ENCODE results near the gene PCDHGA1. TPM values are rescaled to one million over a fixed set of nuclear protein-coding genes. Genes with fewer than 3 reads are reported as not detected.

PCDHGA1 gene
- total RNA-seq, 2 experiments from 2014 or later, result 0.07 TPM; not detected in 1

GRCh38 chr5:141558150-141558549, 227.8 kb downstream of the PCDHGA1 start:
- peak; percentile 37 for TF ChIP-seq CTCF (IDR thresholded peaks at IDR 0.05)
- Mint-ChIP-seq H3K27ac (peak overlapping the region; percentile 57), H3K36me3 (ENCODE audit: low read depth) (peaks cover 48% of the 10 kb centered on the region), H3K27me3 (no peaks in the 10 kb centered on the region), H3K4me3 (no peak overlapping the region), H3K4me1 (ENCODE audit: low read depth) (peaks cover 23% of the 10 kb centered on the region), H3K9me3 (no peaks in the 10 kb centered on the region)
- ATAC-seq (peak; percentile 27), DNase-seq (no peak)
- intact Hi-C loops (cut with micrococcal nuclease), result loop anchor here (5.0 kb wide), 1 partner anchor 146 kb away; the partner anchor contains the start of gene PCDHGA10
- ChIA-PET POLR2A (interaction anchor here (1.1 kb wide), 1 partner anchor 61 kb away, joined by 5 read pairs; the partner anchor contains the start of gene DIAPH1), CTCF (interaction anchor here (0.5 to 3.8 kb wide), 50 partner anchors 9 to 832 kb away, joined by 3 to 58 read pairs (median 7); partner anchors contain the start of genes PCDHB10, PCDHB14, PCDHB15 and PCDHB6)

- no peak for TF ChIP-seq CTCF (IDR thresholded peaks at IDR 0.05)
- H3K4me3 Mint-ChIP-seq, result no peak overlapping the region
- ChIA-PET POLR2A (no interaction called here), CTCF (interaction anchor here (2.2 to 3.8 kb wide), 5 partner anchors 8 to 142 kb away, joined by 15 to 58 read pairs (median 19); partner anchors contain the start of genes PCDHGA11, PCDHGA12 and PCDHGB7)
- no peak overlapping the region for H3K27ac Mint-ChIP-seq
- H3K4me1 Mint-ChIP-seq (ENCODE audit: low read depth), result peaks cover 33% of the 10 kb centered on the region
- DNase-seq (no peak), ATAC-seq (no peak)
- intact Hi-C loops (cut with micrococcal nuclease), result loop anchor here (5.0 kb wide), 1 partner anchor 147 kb away; the partner anchor contains the start of gene PCDHGA10
- no peaks in the 10 kb centered on the region for H3K27me3 Mint-ChIP-seq
- peaks cover 57% of the 10 kb centered on the region for H3K36me3 Mint-ChIP-seq (ENCODE audit: low read depth)
- H3K9me3 Mint-ChIP-seq, result no peaks in the 10 kb centered on the region
Measured at GRCh38 chr5:141559461-141559860, 229.1 kb downstream of the PCDHGA1 start.

- H3K4me3 Mint-ChIP-seq, result no peak overlapping the region
- intact Hi-C loops (cut with micrococcal nuclease), result loop anchor here (10.0 kb wide), 1 partner anchor 235 kb away; the partner anchor contains the start of gene TAF7
- H3K27ac Mint-ChIP-seq, result no peak overlapping the region
- ChIA-PET CTCF (interaction anchor here (0.8 to 1.1 kb wide), 3 partner anchors 85 to 314 kb away, joined by 3 read pairs; partner anchors contain the start of gene PCDHGB3), POLR2A (interaction anchor here (0.6 kb wide), 1 partner anchor 602 kb away, joined by 3 read pairs; no protein-coding TSS in a partner anchor)
- peaks cover 36% of the 10 kb centered on the region for H3K4me1 Mint-ChIP-seq (ENCODE audit: low read depth)
- peaks cover 61% of the 10 kb centered on the region for H3K36me3 Mint-ChIP-seq (ENCODE audit: low read depth)
- no peak for TF ChIP-seq CTCF (IDR thresholded peaks at IDR 0.05)
- ATAC-seq, result no peak
- no peaks in the 10 kb centered on the region for H3K27me3 Mint-ChIP-seq
- H3K9me3 Mint-ChIP-seq, result no peaks in the 10 kb centered on the region
- no peak for DNase-seq
Measured at GRCh38 chr5:141560151-141560550, 229.8 kb downstream of the PCDHGA1 start.

- POLR2A ChIA-PET, result no interaction called here
- Mint-ChIP-seq H3K9me3 (no peaks in the 10 kb centered on the region), H3K4me3 (no peak overlapping the region), H3K4me1 (ENCODE audit: low read depth) (peaks cover 40% of the 10 kb centered on the region), H3K27ac (no peak overlapping the region), H3K27me3 (no peaks in the 10 kb centered on the region), H3K36me3 (ENCODE audit: low read depth) (peaks cover 66% of the 10 kb centered on the region)
- intact Hi-C loops (cut with micrococcal nuclease), result loop anchor here (10.0 kb wide), 1 partner anchor 236 kb away; the partner anchor contains the start of gene TAF7
- TF ChIP-seq CTCF (IDR thresholded peaks at IDR 0.05), result peak; percentile 24
- CTCF ChIA-PET, result interaction anchor here (0.8 to 1.1 kb wide), 3 partner anchors 86 to 315 kb away, joined by 3 read pairs; partner anchors contain the start of gene PCDHGB3
- DNase-seq (no peak), ATAC-seq (no peak)
Measured at GRCh38 chr5:141560725-141561483, 230.6 kb downstream of the PCDHGA1 start.

Other genes starting within 250 kb of the PCDHGA1 start
- gene PCDHB2, start 235.9 kb upstream of the PCDHGA1 start, total RNA-seq, result not detected
- gene PCDHB3, start 230.0 kb upstream of the PCDHGA1 start, total RNA-seq, result not detected
- not detected for gene PCDHB4, start 208.7 kb upstream of the PCDHGA1 start, total RNA-seq
- gene PCDHB5, start 195.3 kb upstream of the PCDHGA1 start, total RNA-seq, result not detected
- not detected for gene PCDHB6, start 180.5 kb upstream of the PCDHGA1 start, total RNA-seq
- gene PCDHB7, start 157.9 kb upstream of the PCDHGA1 start, total RNA-seq, result not detected
- gene PCDHB8, start 152.7 kb upstream of the PCDHGA1 start, total RNA-seq, result not detected
- not detected for gene PCDHB16, start 148.1 kb upstream of the PCDHGA1 start, total RNA-seq
- gene PCDHB9, start 143.4 kb upstream of the PCDHGA1 start, total RNA-seq, result not detected
- gene PCDHB10, start 138.2 kb upstream of the PCDHGA1 start, total RNA-seq, result not detected
- not detected for gene PCDHB11, start 130.9 kb upstream of the PCDHGA1 start, total RNA-seq
- gene PCDHB12, start 121.8 kb upstream of the PCDHGA1 start, total RNA-seq, result not detected
- not detected for gene PCDHB13, start 116.6 kb upstream of the PCDHGA1 start, total RNA-seq
- not detected for gene PCDHB14, start 107.2 kb upstream of the PCDHGA1 start, total RNA-seq
- gene PCDHB15, start 85.1 kb upstream of the PCDHGA1 start, total RNA-seq, result not detected
- gene SLC25A2, start 26.5 kb upstream of the PCDHGA1 start, total RNA-seq, result under 1 TPM in 1 of 2 experiments, not detected in 1; 0.25 TPM
- gene TAF7, start 9.7 kb upstream of the PCDHGA1 start, total RNA-seq, result 10 to 100 TPM; 56.2 to 58.1 TPM
- not detected for gene PCDHGA2, start 8.2 kb downstream of the PCDHGA1 start, total RNA-seq
- gene PCDHGA3, start 13.3 kb downstream of the PCDHGA1 start, total RNA-seq, result not detected
- not detected for gene PCDHGB1, start 19.6 kb downstream of the PCDHGA1 start, total RNA-seq
- not detected for gene PCDHGA4, start 24.5 kb downstream of the PCDHGA1 start, total RNA-seq
- gene PCDHGB2, start 29.5 kb downstream of the PCDHGA1 start, total RNA-seq, result under 1 TPM; 0.11 to 0.14 TPM
- not detected for gene PCDHGA5, start 33.6 kb downstream of the PCDHGA1 start, total RNA-seq
- under 1 TPM; 0.07 to 0.16 TPM for gene PCDHGB3, start 39.7 kb downstream of the PCDHGA1 start, total RNA-seq
- not detected for gene PCDHGA6, start 43.4 kb downstream of the PCDHGA1 start, total RNA-seq
- not detected for gene PCDHGA7, start 52.2 kb downstream of the PCDHGA1 start, total RNA-seq
- gene PCDHGB4, start 57.2 kb downstream of the PCDHGA1 start, total RNA-seq, result not detected
- not detected for gene PCDHGA8, start 62.1 kb downstream of the PCDHGA1 start, total RNA-seq
- under 1 TPM in 1 of 2 experiments, not detected in 1; 0.11 TPM for gene PCDHGB5, start 67.4 kb downstream of the PCDHGA1 start, total RNA-seq
- under 1 TPM in 1 of 2 experiments, not detected in 1; 0.09 TPM for gene PCDHGA9, start 72.3 kb downstream of the PCDHGA1 start, total RNA-seq
- gene PCDHGB6, start 77.5 kb downstream of the PCDHGA1 start, total RNA-seq, result under 1 TPM in 1 of 2 experiments, not detected in 1; 0.09 TPM
- not detected for gene PCDHGA10, start 82.5 kb downstream of the PCDHGA1 start, total RNA-seq
- gene PCDHGB7, start 87.2 kb downstream of the PCDHGA1 start, total RNA-seq, result not detected
- gene PCDHGA11, start 90.5 kb downstream of the PCDHGA1 start, total RNA-seq, result not detected
- not detected for gene PCDHGA12, start 100.0 kb downstream of the PCDHGA1 start, total RNA-seq
- gene PCDHGC3, start 145.5 kb downstream of the PCDHGA1 start, total RNA-seq, result not detected
- not detected for gene PCDHGC4, start 154.5 kb downstream of the PCDHGA1 start, total RNA-seq
- gene PCDHGC5, start 158.6 kb downstream of the PCDHGA1 start, total RNA-seq, result not detected

All from activated CD8-positive, alpha-beta T cell treated with anti-CD3 and anti-CD28 coated beads for 36 hours (primary cell).